GM19455 (cell line): ENCODE data around the gene PAGE2.
"Not testable (repeated sequence)": the region's sequence is repeated elsewhere in the genome, so short reads cannot be mapped to it uniquely, and the experiment has no call there.

Experiments
- ATAC-seq: cut with Tn5 transposase; IDR thresholded peaks from one replicate; pipeline ENCODE4 v1.9.1; 2021; ENCODE audit not compliant: unreplicated experiment

PAGE2 gene

DNA sequence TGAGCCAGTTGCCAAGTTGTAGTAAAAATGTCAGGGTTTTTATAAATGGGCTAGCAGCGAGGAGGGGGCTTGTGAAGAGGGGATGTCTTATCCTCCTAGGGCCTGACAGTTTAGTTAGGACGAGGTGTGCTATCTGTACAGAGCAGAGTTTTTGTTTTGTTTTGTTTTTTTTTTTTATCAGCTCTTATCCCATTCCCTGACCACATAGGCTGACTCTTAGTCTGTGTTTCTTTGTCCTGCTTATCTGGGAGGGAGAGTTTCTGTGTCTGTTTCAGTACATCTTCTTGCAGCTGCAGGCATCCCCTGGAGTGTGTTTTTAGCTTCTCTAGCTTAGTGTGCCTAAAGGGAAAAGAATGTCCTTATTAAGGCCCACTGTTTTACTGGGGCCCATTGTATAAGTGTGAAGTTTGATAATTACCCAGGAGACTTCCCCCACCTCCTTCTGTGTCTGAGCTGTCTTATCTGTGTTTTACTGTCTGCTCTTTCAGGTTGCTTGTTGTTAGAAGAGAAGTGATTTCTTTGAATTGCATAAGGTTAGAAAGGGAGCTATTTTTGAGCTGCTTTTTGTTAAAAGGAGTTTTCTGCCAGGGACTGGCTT is 32.0 kb downstream of the PAGE2 start:
- ATAC-seq: no peak

DNA sequence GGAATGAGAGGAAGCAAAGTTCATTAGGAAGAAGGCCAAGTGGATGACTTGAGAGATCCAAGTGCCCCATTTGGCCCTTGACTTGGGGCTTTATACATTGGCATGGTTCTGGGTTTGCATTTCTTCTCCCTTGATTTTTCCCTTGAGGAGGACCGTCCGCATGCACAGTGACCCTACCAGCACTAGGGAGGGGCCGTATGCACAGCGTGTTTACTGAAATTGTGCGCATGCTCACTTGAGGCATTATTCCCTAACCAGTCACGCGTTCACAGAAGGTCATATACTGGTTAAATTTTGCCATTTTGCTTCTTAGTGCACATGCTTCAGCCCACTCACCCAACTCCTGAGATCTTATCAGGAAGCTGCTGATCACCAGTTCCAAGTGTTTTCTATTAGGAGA is 35.1 kb downstream of the PAGE2 start:
- no peak for ATAC-seq

DNA sequence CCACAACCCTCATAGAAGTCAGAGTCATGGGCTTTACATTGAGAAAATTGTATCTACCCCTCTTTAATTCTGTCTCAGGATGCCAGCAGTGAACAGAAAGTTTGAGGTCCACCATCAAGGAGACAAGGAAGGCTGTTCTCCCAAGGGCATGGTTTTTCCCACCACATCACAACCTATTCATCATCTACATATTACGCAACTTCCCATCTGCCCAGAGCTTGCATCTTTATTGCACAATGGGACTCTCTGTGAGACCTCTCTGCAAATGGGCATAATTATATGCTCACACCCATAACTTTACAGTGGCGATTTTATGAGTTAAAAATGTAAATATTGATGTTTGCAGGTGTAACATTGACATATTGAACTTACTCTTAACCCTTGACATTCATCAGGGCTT is 38.9 kb downstream of the PAGE2 start:
- no peak for ATAC-seq

DNA sequence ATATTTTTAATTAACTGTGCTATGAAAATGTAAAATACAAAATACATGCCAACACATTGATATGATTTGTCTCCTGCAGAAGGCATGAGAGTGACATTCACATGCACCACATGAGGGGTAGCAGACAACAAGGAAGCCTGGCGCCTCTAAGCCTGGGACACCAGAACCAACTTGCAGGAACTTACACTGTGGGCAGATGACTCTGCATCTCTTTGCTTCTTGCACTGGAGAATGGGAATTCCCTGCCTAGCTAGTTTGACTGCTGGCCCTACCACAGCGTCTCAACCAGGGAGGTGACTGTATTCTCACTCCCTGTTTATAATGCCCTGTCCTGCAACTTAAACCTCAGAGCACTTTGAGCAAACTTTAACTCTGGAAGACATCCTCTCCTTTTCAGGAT is 40.5 kb downstream of the PAGE2 start:
- no peak for ATAC-seq

DNA sequence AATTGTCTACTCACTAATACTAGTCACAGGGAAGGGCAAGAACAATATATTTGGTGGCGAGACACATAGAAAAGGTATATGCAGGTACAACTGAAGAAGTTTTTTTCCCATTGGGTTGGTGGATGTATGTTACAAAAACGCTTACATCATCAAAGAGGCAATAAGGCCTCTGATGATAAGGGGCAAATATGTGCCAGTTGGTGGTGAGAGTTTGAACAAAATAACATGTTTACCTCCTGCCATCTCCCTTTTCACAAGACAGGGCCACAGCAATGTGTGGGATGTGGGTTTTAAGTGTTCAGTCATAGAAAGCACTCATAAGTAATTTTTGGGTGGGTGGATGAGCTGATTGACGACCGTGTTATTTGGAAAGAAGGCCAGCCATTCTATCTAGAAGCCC is 41.7 kb downstream of the PAGE2 start:
- ATAC-seq: no peak

GRCh38 chrX:55132416-55132815 is 43.6 kb downstream of the PAGE2 start:
- no peak for ATAC-seq

GRCh38 chrX:55135171-55135570 is 46.4 kb downstream of the PAGE2 start:
- no peak for ATAC-seq

- not testable (repeated sequence) for ATAC-seq
Measured at GRCh38 chrX:55140800-55141199, 52.0 kb downstream of the PAGE2 start.
